Coronary artery (tissue), 2 donors: Measurements from ENCODE around the gene LIMS1.
"Not testable (repeated sequence)": the region's sequence is repeated elsewhere in the genome, so short reads cannot be mapped to it uniquely, and the experiment has no call there.

Experiments used
- DNase-seq: peaks from one replicate; pipeline ENCODE4 v3.0.0-alpha.2; 2017; ENCODE audit warnings: low spot score
- H3K27ac ChIP-seq, 2 donors: fragments of 200-600 bp; sonication (generic); one replicate each; pipeline ENCODE4 v1.5.1; 2016 to 2019
- H3K4me3 ChIP-seq: fragments of 200-600 bp; sonication (generic); 2 replicates; pipeline ENCODE4 v1.5.1; 2016; ENCODE audit warnings: mild to moderate bottlenecking, moderate library complexity
- CTCF ChIP-seq: fragments of 200-600 bp; sonication (generic); IDR thresholded peaks from one replicate; pipeline ENCODE4 v1.5.1; 2019; ENCODE audit warnings: antibody characterized with exemption

Gene LIMS1

GRCh38 chr2:108589372-108589771 lies 55.1 kb downstream of the LIMS1 start:
- peak overlapping the region in 1 of 2 donors; percentile 13 for H3K27ac ChIP-seq
- no peak overlapping the region for H3K4me3 ChIP-seq
- no peak for TF ChIP-seq CTCF
- DNase-seq: no peak

- DNase-seq: no peak
- Histone ChIP-seq H3K27ac (peak overlapping the region in 1 of 2 donors; percentile 13), H3K4me3 (no peak overlapping the region)
- no peak for TF ChIP-seq CTCF
These were observed 55.5 kb downstream of the LIMS1 start for GRCh38 chr2:108589781-108590180.

- no peak for DNase-seq
- no peak overlapping the region for H3K27ac ChIP-seq
- TF ChIP-seq CTCF: no peak
- H3K4me3 ChIP-seq: no peak overlapping the region
These were observed 56.9 kb downstream of the LIMS1 start for GRCh38 chr2:108591163-108591562.

GRCh38 chr2:108593547-108594098 lies 59.4 kb downstream of the LIMS1 start:
- no peak for TF ChIP-seq CTCF
- H3K27ac ChIP-seq: peak overlapping the region; percentile 79 to 88
- H3K4me3 ChIP-seq: peak overlapping the region; percentile 3
- no peak for DNase-seq

GRCh38 chr2:108594132-108594981 lies 60.1 kb downstream of the LIMS1 start:
- Histone ChIP-seq H3K27ac (peak overlapping the region; percentile 79 to 88), H3K4me3 (peak overlapping the region; percentile 7)
- no peak for DNase-seq
- TF ChIP-seq CTCF: no peak

- DNase-seq: no peak
- H3K27ac ChIP-seq: peak overlapping the region; percentile 79 to 88
- H3K4me3 ChIP-seq: peak overlapping the region; percentile 7
- no peak for TF ChIP-seq CTCF
These were observed 60.8 kb downstream of the LIMS1 start for GRCh38 chr2:108594982-108595464.

- not testable (repeated sequence) for H3K4me3 ChIP-seq, DNase-seq
- H3K27ac ChIP-seq: peak overlapping the region; percentile 79 to 88
These were observed 61.5 kb downstream of the LIMS1 start for GRCh38 chr2:108595771-108596170.

GRCh38 chr2:108597105-108597744 lies 63.0 kb downstream of the LIMS1 start:
- not testable (repeated sequence) for H3K27ac ChIP-seq, H3K4me3 ChIP-seq, DNase-seq

GRCh38 chr2:108601199-108601598 lies 66.9 kb downstream of the LIMS1 start:
- not testable (repeated sequence) for DNase-seq, H3K4me3 ChIP-seq, H3K27ac ChIP-seq
